Fibroblast of the conjunctiva (primary cell): Measurements from ENCODE around the gene LURAP1L.
"Not testable (repeated sequence)": the region's sequence is repeated elsewhere in the genome, so short reads cannot be mapped to it uniquely, and the experiment has no call there.

Experiments used
- DNase-seq: peaks from one replicate; pipeline ENCODE4 v3.0.0-alpha.2; 2010; ENCODE audit warnings: low read depth

Gene LURAP1L

GRCh38 chr9:12859704-12860251 lies 85.0 kb downstream of the LURAP1L start:
- DNase-seq, result peak; percentile 74

- no peak for DNase-seq
Measured at GRCh38 chr9:12860998-12861397, 86.2 kb downstream of the LURAP1L start.

DNA sequence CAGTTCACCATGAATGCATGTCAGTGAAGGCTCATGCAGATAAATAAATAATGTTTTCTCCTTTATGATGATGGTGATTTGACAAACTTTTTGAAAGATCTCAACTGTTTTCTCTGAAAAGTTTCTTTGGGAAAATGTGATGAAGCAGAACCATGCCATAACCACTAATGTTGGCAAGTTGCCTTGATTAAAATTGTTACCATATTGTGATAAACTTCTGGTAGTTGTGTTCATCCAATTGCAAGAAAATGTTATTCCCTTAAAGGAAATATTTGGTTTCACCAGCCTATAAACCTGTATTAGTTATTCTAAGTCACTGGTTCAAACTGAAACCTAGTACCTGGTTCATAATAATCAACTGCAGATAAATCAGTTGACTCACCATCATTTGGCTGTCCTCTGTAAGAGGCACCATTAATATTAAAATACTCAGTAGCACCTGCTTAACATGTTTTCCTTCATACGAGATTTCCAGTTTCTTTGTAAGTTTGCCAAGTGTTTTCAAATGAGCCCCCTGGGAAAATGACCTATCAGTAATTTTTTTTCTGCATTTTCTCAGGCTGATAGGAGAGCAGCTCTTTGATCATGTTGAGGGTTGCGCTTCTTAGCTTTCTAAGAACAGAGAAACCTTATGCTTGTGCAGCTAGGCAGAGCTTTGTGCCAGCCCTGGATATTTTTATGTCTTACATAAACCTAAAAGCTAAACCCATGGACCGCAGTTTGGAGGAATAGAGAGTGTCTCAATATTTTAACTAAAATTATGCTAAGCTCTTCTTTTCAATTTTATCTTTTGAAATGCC lies 88.0 kb downstream of the LURAP1L start:
- DNase-seq, result no peak

DNA sequence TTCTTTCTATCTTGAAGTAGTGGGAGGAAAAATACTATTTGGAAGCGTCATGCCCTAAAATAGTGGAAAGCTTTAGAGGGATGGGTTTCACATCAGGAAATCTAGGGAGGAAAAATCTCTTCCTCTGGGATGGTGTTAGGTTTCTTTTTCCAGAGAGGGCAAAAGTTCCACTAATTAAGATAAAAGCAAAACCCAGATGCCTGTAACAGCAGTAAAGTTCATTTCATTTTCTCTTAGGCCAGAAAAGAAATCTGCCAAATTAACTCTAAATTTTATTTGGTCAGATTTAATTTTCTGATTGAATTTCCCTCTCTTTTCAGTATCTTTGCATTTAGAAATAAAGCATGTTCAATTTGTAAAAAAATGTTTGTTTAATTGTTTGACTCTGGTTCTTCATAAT lies 88.8 kb downstream of the LURAP1L start:
- DNase-seq, result no peak

DNA sequence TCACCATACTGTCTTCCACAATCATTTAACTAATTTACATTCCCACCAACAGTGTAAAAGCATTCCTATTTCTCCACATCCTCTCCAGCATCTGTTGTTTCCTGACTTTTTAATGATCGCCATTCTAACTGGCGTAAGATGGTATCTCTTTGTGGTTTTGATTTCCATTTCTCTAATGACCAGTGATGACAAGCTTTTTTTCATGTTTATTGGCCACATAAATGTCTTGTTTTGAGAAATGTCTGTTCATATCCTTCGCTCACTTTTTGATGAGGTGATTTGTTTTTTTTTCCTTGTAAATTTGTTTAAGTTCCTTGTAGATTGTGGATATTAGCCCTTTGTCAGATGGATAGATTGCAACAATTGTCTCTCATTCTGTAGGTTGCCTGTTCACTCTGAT lies 90.6 kb downstream of the LURAP1L start:
- not testable (repeated sequence) for DNase-seq
